NK-92 treated with Interleukin-12 subunit alpha and Interleukin-12 subunit beta, amount 100 ng/mL, for 24 hours (cell line): ENCODE data around the gene SLC22A23.

Experiments
- DNase-seq: peaks from one replicate; lab custom pipeline; 2025; lab: John Stamatoyannopoulos, UW

The SLC22A23 gene

GRCh38 chr6:3283241-3283640 lies 173.6 kb downstream of the SLC22A23 start:
- no peak for DNase-seq

GRCh38 chr6:3282476-3283236 lies 174.2 kb downstream of the SLC22A23 start:
- no peak for DNase-seq

- DNase-seq, result no peak
Observed at GRCh38 chr6:3281631-3282475, 175.0 kb downstream of the SLC22A23 start.

GRCh38 chr6:3280866-3281465 lies 175.9 kb downstream of the SLC22A23 start:
- DNase-seq, result no peak

GRCh38 chr6:3280091-3280490 lies 176.8 kb downstream of the SLC22A23 start:
- DNase-seq, result no peak

- no peak for DNase-seq
Observed at GRCh38 chr6:3278691-3279090, 178.2 kb downstream of the SLC22A23 start.

GRCh38 chr6:3277851-3278416 lies 178.9 kb downstream of the SLC22A23 start:
- DNase-seq, result no peak

- DNase-seq, result no peak
Observed at GRCh38 chr6:3277251-3277650, 179.6 kb downstream of the SLC22A23 start.

- no peak for DNase-seq
Observed at GRCh38 chr6:3276174-3277167, 180.4 kb downstream of the SLC22A23 start.

GRCh38 chr6:3273707-3274521 lies 182.9 kb downstream of the SLC22A23 start:
- no peak for DNase-seq

GRCh38 chr6:3272911-3273547 lies 183.8 kb downstream of the SLC22A23 start:
- no peak for DNase-seq

GRCh38 chr6:3271756-3272155 lies 185.1 kb downstream of the SLC22A23 start:
- DNase-seq, result no peak

- DNase-seq, result no peak
Observed at GRCh38 chr6:3270258-3270657, 186.6 kb downstream of the SLC22A23 start.

GRCh38 chr6:3269281-3269975 lies 187.4 kb downstream of the SLC22A23 start:
- no peak for DNase-seq

- DNase-seq, result no peak
Observed at GRCh38 chr6:3268680-3269079, 188.2 kb downstream of the SLC22A23 start.

- no peak for DNase-seq
Observed at GRCh38 chr6:3267162-3267561, 189.7 kb downstream of the SLC22A23 start.

GRCh38 chr6:3266170-3266569 lies 190.7 kb downstream of the SLC22A23 start:
- no peak for DNase-seq

- no peak for DNase-seq
Observed at GRCh38 chr6:3265671-3266070, 191.2 kb downstream of the SLC22A23 start.

- no peak for DNase-seq
Observed at GRCh38 chr6:3264356-3264755, 192.5 kb downstream of the SLC22A23 start.
